Right ventricle myocardium superior (tissue), 1 donor: ENCODE results near the gene DNAI1. TPM values are rescaled to one million over a fixed set of nuclear protein-coding genes. Genes with fewer than 3 reads are reported as not detected.

Experiments used
- ATAC-seq: fragments of 200-7000 bp; cut with Tn5 transposase; one replicate; pipeline ENCODE4 v1.9.1; 2020; ENCODE audit warnings: mild to moderate bottlenecking; ENCODE audit not compliant: poor library complexity
- DNase-seq: peaks from one replicate; pipeline ENCODE4 v3.0.0-alpha.2; 2020
- intact Hi-C: fragments of 100-400 bp; cut with DNase I; formaldehyde crosslinking; loops from one replicate; pipeline ENCODE4 v1.11.2; 2022
- total RNA-seq: library from RNA; stranded (reverse); fragmentation: NEBNext Ultra II Directional; extraction: Animal tissue kit (Norgen Biotek cat#: 25700); gene quantifications from one replicate; pipeline ENCODE4 v1.2.1, GENCODE V29; 2021
- donor health status: DM: no; HTN: yes; CAD: no; lungs with severe emphysema.

DNAI1 gene
- total RNA-seq, 1 donor from 2014 or later = not detected

- ATAC-seq (no peak), DNase-seq (no peak)
- intact Hi-C loops = no loop called here
These were observed 46.9 kb downstream of the DNAI1 start for GRCh38 chr9:34505370-34506120.

- no peak for ATAC-seq
These were observed 48.0 kb downstream of the DNAI1 start for GRCh38 chr9:34506623-34507022.

GRCh38 chr9:34507556-34507955 is 49.0 kb downstream of the DNAI1 start:
- no peak for ATAC-seq
- DNase-seq = no peak
- intact Hi-C loops = no loop called here

More at GRCh38 chr9:34506623-34507022, 48.0 kb downstream of the DNAI1 start:
- DNase-seq = no peak
- intact Hi-C loops = no loop called here

GRCh38 chr9:34507966-34508365 is 49.4 kb downstream of the DNAI1 start:
- no peak for DNase-seq
- intact Hi-C loops = no loop called here
- no peak for ATAC-seq

GRCh38 chr9:34508463-34508862 is 49.9 kb downstream of the DNAI1 start:
- no peak for ATAC-seq
- DNase-seq = no peak
- intact Hi-C loops = no loop called here

- intact Hi-C loops = no loop called here
- no peak for DNase-seq
- ATAC-seq = no peak
These were observed 50.3 kb downstream of the DNAI1 start for GRCh38 chr9:34508951-34509350.

GRCh38 chr9:34510497-34511468 is 52.2 kb downstream of the DNAI1 start:
- DNase-seq (no peak), ATAC-seq (no peak)
- intact Hi-C loops = no loop called here

GRCh38 chr9:34512131-34513078 is 53.8 kb downstream of the DNAI1 start:
- no peak for ATAC-seq
- intact Hi-C loops = no loop called here

GRCh38 chr9:34513567-34514214 is 55.1 kb downstream of the DNAI1 start:
- DNase-seq = no peak
- intact Hi-C loops = no loop called here

More at GRCh38 chr9:34512131-34513078, 53.8 kb downstream of the DNAI1 start:
- DNase-seq = no peak

GRCh38 chr9:34514401-34514800 is 55.8 kb downstream of the DNAI1 start:
- DNase-seq = no peak
- intact Hi-C loops = no loop called here
- ATAC-seq = no peak

More at GRCh38 chr9:34513567-34514214, 55.1 kb downstream of the DNAI1 start:
- peak; percentile 45 for ATAC-seq

- intact Hi-C loops = no loop called here
- DNase-seq (no peak), ATAC-seq (no peak)
These were observed 56.2 kb downstream of the DNAI1 start for GRCh38 chr9:34514816-34515215.

GRCh38 chr9:34515959-34516358 is 57.4 kb downstream of the DNAI1 start:
- ATAC-seq (no peak), DNase-seq (no peak)
- intact Hi-C loops = no loop called here

GRCh38 chr9:34517185-34517584 is 58.6 kb downstream of the DNAI1 start:
- ATAC-seq = no peak
- DNase-seq = no peak
- intact Hi-C loops = no loop called here

GRCh38 chr9:34518110-34518616 is 59.6 kb downstream of the DNAI1 start:
- ATAC-seq (no peak), DNase-seq (no peak)
- intact Hi-C loops = no loop called here

- ATAC-seq (no peak), DNase-seq (no peak)
- intact Hi-C loops = no loop called here
These were observed 60.3 kb downstream of the DNAI1 start for GRCh38 chr9:34518896-34519295.

GRCh38 chr9:34519321-34520020 is 60.9 kb downstream of the DNAI1 start:
- DNase-seq (no peak), ATAC-seq (no peak)
- intact Hi-C loops = no loop called here

- no peak for DNase-seq
- intact Hi-C loops = no loop called here
- ATAC-seq = no peak
These were observed 61.5 kb downstream of the DNAI1 start for GRCh38 chr9:34520096-34520495.
